Activated CD4-positive, alpha-beta T cell treated with anti-CD3 and anti-CD28 coated beads, Interleukin-2, amount 50 U/mL, for 1 hour (primary cell): ENCODE data around the gene TLX1.
A peak's percentile ranks its signal among the peaks of the same experiment; 100 is the strongest.
"Not testable (repeated sequence)": the region's sequence is repeated elsewhere in the genome, so short reads cannot be mapped to it uniquely, and the experiment has no call there.

Experiments used
- DNase-seq: peaks from one replicate; pipeline ENCODE4 v3.0.0-alpha.2; 2020

The TLX1 gene

DNA sequence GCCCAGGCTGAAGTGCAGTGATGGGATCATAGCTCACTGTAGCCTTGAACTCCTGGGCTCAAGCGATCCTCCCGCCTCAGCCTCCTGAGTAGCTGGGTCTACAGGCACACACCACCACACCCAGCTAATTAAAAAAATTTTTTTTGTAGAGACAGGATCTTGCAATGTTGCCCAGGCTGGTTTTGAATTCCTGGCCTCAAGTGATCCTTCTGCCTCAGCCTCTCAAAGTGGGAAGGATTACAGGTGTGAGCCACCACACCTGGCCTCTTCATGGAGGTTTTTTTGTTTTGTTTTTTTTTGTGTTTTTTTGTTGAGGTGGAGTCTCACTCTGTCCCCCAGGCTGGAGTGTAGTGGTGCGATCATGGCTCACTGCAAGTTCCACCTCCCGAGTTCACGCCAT lies 23.4 kb downstream of the TLX1 start:
- not testable (repeated sequence) for DNase-seq

DNA sequence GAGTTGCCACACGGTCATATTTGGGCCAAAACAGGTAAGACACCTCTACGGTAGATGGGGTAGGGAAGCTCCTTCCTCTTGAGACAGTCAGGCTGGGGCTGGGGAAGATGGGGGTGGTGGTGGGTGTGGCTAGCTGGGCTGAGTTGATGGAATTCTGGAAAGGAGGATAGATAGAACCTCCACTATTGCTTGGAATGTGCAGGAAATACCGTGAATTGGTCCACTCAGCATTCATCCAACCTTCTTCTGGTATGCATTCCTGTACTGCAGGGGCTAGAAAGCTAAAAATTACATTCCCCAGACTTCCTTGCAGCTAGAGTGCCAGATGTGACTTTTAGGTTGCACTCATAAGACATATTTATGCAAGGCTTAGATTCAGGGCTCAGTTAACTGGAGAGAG lies 24.8 kb downstream of the TLX1 start:
- DNase-seq: no peak

DNA sequence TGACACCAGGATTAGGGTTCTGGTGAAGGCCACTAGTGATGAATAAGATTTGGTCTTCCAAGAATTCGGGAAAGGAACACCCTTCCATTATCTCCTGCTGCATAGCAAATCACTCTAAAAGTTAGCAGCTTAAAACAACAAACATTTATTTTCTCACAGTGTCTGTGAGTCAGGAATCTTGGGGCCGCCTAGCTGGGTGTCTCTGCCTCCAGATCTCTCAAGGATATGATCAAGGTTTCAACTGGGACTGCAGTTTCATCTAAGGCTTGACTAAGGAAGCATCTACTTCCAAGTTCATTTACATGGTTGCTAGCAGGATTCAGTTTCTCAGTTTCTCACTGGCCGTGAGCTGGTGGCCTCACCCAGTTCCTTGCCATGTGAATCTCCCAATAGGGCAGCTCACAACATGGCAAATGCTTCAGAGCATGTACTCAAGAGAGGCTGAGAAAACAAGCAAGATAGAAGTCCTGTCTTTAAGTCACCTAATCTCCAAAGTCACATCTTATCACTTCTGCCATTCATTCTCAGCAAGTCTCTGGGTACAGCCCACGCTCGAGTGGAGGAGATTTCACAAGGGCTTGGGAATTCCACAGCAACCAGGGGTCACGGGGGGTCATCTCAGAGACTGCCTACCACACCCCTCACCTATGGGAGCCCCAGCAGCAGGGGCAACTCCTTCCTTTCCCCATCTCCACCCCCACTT lies 26.8 kb downstream of the TLX1 start:
- no peak for DNase-seq

DNA sequence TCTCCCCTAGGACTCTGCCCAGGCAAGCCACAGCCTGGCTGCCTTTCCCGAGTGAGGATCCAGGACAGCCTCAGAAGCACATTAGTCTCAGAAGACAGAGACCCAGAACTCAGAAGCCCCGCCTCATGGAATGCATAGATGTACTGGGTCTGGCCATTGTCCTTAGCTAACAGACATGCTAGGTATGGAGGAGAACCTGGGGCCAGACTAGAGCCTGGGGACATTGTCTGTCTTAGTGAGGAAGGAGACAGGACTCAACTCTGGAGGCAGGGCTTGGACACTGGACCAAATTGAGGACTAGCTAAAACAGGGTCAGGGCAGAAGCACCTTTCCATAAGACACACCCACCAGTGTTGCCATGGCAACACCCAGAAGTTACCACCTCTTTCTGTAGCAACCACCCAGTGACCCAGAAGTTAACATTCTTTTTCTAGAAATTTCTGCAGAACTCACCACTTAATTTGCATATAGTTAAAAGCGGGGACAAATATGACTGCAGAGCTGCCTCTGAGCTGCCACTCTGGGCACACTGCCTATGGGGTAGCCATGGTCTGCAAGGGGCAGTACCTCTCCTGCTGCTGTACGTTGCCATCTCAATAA lies 27.5 kb downstream of the TLX1 start:
- DNase-seq: no peak

DNA sequence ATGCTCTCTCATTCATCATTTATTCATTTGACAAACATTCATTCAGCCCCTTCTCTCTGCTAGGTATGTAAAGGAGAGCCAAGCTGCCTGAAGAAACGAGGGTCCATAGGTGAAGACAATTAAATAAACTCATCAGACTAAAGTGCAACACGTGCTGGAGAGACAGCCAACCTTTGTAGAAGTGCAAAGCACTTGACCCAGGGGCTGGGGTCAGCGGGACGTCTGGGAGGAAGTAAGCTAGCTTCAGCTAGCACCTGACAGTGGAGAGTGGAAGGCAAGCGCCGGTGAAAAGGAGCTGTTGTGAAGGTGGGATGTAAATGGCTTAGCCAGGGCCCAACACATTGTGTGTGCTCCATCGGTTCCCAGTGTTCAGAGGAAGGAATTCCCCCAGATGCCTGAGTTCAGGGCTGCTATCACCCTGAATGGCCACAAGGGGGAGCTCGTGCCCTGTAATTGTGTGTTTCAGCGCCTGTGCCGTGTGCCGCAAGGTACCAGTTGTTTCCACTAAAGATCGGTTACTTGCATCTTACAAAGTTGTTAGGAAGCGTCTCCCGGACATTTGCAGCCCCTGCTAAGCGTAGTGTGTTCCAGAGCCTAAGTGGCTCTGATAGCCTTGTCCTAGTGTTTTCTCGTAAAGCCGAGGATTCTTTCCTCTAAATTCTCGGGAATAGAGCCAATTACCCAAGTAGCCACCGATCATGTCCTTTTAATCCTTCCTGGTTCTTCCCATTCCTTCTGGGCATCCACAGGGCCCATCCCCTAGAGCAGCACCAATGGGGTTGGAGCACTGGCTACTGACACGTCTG lies 30.6 kb downstream of the TLX1 start:
- DNase-seq: peak; percentile 71

DNA sequence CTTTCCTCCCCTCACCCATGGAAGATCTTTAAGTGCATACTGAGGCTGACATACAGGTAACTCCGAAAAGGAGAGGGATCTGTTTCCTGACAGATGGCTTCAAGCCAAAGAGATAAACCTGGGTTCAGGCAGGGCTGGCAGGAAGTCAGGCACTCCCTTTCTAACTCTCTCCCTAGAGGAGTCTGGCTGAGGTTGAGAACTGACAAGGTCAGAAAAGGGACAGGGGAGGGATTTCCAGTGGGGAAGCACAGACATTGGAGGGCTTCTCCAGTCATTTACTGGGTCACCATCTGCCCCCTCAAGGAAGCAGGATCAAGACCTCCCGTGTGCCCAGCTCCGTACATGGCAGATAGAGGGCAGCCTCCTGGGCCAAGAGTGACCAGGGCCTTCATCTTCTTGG lies 31.6 kb downstream of the TLX1 start:
- no peak for DNase-seq

DNA sequence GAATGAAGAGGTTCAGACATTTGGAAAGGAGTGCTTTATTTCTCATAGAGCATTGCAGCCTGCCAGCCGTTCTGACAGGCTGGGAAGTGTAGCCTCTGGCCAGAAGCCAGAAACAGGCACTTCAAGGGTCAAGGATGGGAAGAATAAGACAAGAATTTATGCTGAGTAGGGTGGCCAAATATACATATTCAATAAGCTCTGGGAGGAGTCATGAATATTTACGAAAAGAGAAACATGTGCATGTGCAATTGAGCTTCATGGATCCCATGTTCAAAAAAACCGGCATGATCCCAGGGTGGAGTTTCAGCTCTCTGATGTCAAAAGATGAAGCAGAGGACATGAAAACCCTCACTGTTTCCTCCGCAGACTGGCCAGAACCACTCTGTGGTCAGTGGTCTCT lies 32.9 kb downstream of the TLX1 start:
- DNase-seq: no peak

DNA sequence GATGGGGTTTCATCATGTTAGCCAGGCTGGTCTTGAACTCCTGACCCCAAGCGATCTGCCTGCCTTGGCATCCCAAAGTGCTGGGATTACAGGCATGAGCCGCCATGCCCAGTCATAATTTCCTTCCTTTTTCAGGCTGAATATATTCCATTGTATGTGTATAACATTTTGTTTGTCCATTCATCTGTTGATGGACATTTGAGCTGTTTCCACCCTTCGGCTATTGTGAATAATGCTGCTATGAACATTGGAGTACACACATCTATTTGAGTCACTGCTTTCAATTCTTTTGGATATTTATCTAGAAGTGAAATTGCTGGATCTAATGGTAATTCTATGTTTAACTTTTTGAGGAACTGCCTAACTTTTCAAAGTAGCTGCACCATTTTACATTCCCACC lies 34.6 kb downstream of the TLX1 start:
- no peak for DNase-seq

DNA sequence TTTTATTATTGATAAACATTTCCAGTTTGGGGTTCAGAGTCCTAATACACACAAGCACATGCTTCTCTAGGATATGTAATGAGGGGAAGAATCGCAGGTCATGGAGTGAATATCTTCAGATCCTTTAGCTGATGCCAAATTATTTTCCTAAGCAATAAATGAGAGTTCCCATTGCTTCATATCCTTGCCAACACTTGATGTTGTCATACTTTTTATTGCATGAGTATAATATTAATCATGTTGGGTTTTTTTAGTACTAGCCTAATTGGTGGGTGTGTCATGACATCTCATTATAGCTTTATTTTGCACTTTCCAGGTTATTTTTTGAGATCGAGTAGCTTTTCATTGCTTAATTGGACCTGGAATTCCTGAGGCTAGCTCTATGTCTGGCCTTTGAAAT lies 35.3 kb downstream of the TLX1 start:
- no peak for DNase-seq

DNA sequence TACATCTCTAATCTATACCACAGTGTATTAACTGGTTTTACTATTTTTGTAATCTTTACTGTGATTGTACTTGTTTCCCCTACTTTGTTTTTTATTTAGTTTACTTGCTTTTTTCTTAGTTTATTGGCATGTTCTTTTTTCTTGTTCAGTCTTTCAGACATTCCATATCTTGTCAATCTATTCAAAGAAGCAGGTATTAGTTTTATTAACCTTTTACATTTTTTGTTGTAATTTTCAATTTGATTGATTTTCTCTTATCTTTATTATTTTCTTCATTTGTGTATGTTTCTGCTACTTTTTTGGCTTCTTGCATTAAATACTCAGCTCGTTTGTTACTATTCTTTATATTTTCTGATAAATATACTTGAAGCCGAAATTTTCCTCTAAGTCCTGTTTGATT lies 41.6 kb downstream of the TLX1 start:
- DNase-seq: no peak

DNA sequence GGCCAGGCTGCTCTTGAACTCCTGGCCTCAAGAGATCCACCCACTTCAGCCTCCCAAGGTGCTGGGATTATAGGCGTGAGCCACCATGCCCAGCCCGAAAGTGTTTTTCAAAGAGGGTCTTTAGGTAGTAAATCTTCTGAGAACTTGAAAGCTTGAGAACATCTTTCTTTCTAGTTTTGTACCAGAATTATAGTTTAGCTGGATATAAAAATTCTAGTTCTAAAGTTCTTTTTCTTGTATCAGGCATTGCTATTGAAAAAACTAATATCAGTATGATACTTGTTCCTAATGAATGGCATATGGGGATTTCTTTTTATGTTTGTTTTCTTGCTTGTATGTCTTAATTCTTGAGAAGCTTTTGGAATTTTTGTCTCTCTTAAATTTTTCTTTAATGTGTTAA lies 43.2 kb downstream of the TLX1 start:
- DNase-seq: no peak

DNA sequence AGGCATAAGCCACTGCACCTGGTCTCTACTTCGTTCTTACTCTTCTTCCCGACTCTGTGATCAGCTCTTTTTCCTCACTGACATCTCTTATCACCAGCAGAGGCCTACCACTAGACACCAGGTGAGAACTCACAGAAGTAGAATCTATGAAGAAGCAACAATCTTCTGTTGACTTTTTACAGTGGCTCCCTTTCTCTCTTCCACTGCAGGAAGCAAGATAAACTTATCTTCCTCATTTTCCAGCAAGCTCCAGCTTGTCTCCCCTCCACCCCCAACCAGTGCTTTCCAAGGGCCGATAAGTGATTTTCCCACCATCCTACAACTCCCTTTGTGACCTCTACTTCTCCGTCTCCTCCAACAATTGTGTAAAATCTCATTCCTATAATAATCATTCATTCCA lies 45.5 kb downstream of the TLX1 start:
- DNase-seq: no peak

DNA sequence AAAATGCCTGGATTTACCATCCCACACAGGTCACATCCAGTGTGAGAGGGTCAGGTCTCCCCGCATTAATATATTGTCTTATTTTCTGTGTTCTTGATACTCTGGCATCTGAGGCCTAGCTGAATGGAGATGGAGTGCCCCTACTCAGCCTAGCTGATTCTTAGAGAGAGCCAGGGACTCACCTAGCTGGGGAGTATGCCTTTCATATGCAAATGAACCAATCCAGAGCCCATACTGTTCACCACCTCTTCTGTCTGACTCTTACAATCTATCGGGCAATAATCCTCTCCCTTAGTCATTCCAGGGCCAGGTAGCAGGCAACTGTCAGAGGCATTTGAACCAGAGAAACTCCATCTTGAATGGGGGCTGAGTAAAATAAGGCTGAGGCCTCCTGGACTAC lies 51.8 kb downstream of the TLX1 start:
- no peak for DNase-seq

DNA sequence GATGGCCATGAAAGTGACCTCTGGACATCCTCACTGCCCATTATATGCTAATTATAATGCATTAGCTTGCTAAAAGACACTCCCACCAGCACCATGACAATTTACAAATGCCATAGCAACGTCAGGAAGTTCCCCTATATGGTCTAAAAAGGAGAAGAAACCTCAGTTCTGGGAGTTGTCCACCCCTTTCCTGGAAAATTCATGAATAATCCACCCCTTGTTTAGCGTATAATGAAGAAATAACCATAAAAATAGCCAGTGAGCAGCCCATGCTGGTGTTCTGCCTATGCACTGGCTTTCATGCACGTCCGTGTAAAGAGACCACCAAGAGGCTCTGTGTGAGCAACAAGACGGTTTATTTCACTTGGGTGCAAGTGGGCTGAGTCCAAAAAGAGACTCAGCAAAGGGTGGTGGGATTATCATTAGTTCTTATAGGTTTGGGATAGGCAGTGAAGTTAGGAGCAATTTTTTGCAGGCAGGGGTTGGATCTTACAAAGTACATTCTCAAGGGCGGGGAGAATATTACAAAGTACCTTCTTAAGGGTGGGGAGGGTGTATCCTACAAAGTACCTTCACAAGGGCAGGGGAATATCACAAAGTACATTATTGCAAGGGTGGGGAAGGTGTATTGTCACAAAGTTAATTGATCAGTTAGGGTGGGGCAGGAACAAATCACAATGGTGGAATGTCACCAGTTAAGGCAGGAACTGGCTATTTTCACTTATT lies 52.5 kb downstream of the TLX1 start:
- DNase-seq: no peak
